ENCODE results near the gene DLK1. TPM values are rescaled to one million over a fixed set of nuclear protein-coding genes. Genes with fewer than 3 reads are reported as not detected.

The DLK1 gene
- total RNA-seq, 1 experiment from 2014 or later: 0.69 TPM

DNA sequence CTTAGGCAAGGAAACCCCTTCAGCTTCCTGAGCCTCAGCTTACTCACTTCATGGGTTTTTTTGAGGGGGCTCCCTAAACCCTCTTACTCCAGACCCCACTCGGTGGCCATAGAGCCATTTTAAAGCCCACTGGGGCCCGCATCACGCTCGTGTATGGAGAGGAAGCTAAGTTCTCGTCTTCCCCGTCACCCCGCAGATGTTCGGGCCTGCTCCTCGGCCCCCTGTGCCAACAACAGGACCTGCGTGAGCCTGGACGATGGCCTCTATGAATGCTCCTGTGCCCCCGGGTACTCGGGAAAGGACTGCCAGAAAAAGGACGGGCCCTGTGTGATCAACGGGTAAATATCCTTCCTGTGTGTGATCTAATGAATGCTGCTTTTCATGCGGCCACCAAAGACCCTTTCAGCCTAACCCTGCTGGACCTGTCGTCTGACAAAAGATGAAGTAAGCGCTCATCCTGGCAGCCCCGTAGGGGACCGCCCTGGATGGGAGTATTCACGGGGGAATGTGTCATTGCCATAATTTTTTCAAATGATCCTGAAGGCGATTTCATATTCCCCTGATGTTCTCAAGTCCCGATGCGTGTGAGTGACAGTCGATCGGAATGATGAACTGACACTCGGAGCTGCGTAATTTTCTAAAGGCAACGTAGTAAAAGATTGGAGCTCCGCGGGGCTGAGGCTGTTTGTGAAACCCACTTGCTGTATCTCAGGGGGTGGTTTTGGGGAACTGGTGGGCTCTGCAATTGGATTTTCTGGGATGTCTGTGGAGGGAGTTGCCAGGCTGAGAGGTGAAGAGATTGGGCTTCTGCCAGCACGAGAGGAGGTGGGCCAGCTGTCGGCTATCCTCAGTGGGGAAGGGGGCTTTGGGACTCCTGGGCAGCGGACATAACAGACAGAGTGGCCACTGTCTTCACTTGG lies 5.4 kb downstream of the DLK1 start:
- ChIA-PET POLR2A (no interaction called here), CTCF (no interaction called here)
- Histone ChIP-seq H3K9me3 (ENCODE audit: control insufficient read depth, insufficient read depth, low read depth, low read length) (no peaks in the 10 kb centered on the region), H3K4me3 (ENCODE audit: low read depth in 2 of 2, low read length in 2 of 2) (no peak overlapping the region), H3K36me3 (ENCODE audit: control insufficient read depth, insufficient read depth, low read length) (no peaks in the 10 kb centered on the region), H3K27ac (ENCODE audit: low read length) (no peak overlapping the region), H3K4me1 (ENCODE audit: control insufficient read depth, insufficient read depth, low read length) (no peaks in the 10 kb centered on the region), H3K27me3 (ENCODE audit: control insufficient read depth, insufficient read depth, low read length) (no peaks in the 10 kb centered on the region)
- BruUV-seq (replicated peaks): no TSS peak
- in situ Hi-C loops (cut with HindIII; ENCODE audit: low pct_unique_long_range_greater_than_20kb, low sequenced_read_pairs) (no loop called here), intact Hi-C loops (cut with micrococcal nuclease; ENCODE audit: unreplicated experiment) (no loop called here)
- TF ChIP-seq SIN3A (IDR thresholded peaks at IDR 0.05; ENCODE audit: borderline replicate concordance, insufficient read depth, low read depth, low read length): no peak
- TF ChIP-seq, protein P1, sequence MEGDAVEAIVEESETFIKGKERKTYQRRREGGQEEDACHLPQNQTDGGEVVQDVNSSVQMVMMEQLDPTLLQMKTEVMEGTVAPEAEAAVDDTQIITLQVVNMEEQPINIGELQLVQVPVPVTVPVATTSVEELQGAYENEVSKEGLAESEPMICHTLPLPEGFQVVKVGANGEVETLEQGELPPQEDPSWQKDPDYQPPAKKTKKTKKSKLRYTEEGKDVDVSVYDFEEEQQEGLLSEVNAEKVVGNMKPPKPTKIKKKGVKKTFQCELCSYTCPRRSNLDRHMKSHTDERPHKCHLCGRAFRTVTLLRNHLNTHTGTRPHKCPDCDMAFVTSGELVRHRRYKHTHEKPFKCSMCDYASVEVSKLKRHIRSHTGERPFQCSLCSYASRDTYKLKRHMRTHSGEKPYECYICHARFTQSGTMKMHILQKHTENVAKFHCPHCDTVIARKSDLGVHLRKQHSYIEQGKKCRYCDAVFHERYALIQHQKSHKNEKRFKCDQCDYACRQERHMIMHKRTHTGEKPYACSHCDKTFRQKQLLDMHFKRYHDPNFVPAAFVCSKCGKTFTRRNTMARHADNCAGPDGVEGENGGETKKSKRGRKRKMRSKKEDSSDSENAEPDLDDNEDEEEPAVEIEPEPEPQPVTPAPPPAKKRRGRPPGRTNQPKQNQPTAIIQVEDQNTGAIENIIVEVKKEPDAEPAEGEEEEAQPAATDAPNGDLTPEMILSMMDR (IDR thresholded peaks at IDR 0.05): no peak
- TF ChIP-seq TCF7L2 (IDR thresholded peaks at IDR 0.05; ENCODE audit: low read depth, low read length): no peak
- no peak for TF ChIP-seq POLR2AphosphoS5 (IDR thresholded peaks at IDR 0.05; ENCODE audit: low read depth, low read length)
- TF ChIP-seq, protein P2, sequence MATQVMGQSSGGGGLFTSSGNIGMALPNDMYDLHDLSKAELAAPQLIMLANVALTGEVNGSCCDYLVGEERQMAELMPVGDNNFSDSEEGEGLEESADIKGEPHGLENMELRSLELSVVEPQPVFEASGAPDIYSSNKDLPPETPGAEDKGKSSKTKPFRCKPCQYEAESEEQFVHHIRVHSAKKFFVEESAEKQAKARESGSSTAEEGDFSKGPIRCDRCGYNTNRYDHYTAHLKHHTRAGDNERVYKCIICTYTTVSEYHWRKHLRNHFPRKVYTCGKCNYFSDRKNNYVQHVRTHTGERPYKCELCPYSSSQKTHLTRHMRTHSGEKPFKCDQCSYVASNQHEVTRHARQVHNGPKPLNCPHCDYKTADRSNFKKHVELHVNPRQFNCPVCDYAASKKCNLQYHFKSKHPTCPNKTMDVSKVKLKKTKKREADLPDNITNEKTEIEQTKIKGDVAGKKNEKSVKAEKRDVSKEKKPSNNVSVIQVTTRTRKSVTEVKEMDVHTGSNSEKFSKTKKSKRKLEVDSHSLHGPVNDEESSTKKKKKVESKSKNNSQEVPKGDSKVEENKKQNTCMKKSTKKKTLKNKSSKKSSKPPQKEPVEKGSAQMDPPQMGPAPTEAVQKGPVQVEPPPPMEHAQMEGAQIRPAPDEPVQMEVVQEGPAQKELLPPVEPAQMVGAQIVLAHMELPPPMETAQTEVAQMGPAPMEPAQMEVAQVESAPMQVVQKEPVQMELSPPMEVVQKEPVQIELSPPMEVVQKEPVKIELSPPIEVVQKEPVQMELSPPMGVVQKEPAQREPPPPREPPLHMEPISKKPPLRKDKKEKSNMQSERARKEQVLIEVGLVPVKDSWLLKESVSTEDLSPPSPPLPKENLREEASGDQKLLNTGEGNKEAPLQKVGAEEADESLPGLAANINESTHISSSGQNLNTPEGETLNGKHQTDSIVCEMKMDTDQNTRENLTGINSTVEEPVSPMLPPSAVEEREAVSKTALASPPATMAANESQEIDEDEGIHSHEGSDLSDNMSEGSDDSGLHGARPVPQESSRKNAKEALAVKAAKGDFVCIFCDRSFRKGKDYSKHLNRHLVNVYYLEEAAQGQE (IDR thresholded peaks at IDR 0.05; ENCODE audit: insufficient read depth in 1 of 2, low read depth in 2 of 2, low read length in 1 of 2): no peak
- ATAC-seq (no peak), DNase-seq (ENCODE audit: low read depth, low spot score) (no peak)

DNA sequence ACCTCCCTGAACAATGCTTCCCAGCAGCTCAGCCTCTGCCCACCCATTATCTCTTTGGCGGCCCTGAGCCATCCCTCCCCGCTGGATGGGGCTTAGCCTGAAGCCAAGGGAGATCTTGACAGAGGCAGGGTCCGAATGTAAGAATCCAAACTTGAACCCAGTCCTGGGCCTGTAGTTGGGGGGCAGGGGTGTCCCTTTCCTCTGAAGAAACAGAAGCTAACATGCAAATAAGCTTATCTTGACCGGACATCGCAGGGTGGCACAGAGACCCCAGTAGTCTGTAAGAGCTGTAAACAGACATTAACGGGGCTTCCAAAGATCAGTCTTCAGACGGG lies 6.0 kb downstream of the DLK1 start:
- H3K9me3 ChIP-seq (ENCODE audit: control insufficient read depth, insufficient read depth, low read depth, low read length): no peaks in the 10 kb centered on the region
- in situ Hi-C loops (cut with HindIII; ENCODE audit: low pct_unique_long_range_greater_than_20kb, low sequenced_read_pairs): no loop called here
- ATAC-seq (no peak), DNase-seq (ENCODE audit: low read depth, low spot score) (no peak)
- TF ChIP-seq TCF7L2 (IDR thresholded peaks at IDR 0.05; ENCODE audit: low read depth, low read length) (no peak), POLR2AphosphoS5 (IDR thresholded peaks at IDR 0.05; ENCODE audit: low read depth, low read length) (no peak), SIN3A (IDR thresholded peaks at IDR 0.05; ENCODE audit: borderline replicate concordance, insufficient read depth, low read depth, low read length) (no peak)
- TF ChIP-seq, protein P2 (IDR thresholded peaks at IDR 0.05; ENCODE audit: insufficient read depth in 1 of 2, low read depth in 2 of 2, low read length in 1 of 2): no peak
- TF ChIP-seq, protein P1 (IDR thresholded peaks at IDR 0.05): no peak
- no peak overlapping the region for H3K4me3 ChIP-seq (ENCODE audit: low read depth in 2 of 2, low read length in 2 of 2)
- H3K27me3 ChIP-seq (ENCODE audit: control insufficient read depth, insufficient read depth, low read length): no peaks in the 10 kb centered on the region
- POLR2A ChIA-PET: no interaction called here
- CTCF ChIA-PET: no interaction called here
- no peaks in the 10 kb centered on the region for H3K36me3 ChIP-seq (ENCODE audit: control insufficient read depth, insufficient read depth, low read length)
- no peak overlapping the region for H3K27ac ChIP-seq (ENCODE audit: low read length)
- no peaks in the 10 kb centered on the region for H3K4me1 ChIP-seq (ENCODE audit: control insufficient read depth, insufficient read depth, low read length)
- intact Hi-C loops (cut with micrococcal nuclease; ENCODE audit: unreplicated experiment): no loop called here
- no TSS peak for BruUV-seq (replicated peaks)

All from Panc1 (cell line).